GM12892 (cell line): ENCODE results near the gene MYOM1.

Source experiments
- POLR2A ChIP-seq: IDR thresholded peaks from 2 replicates; pipeline ENCODE4 v1.6.1; 2011; ENCODE audit warnings: low read depth, low read length, control low read depth
- POLR2AphosphoS5 ChIP-seq: IDR thresholded peaks from 2 replicates; pipeline ENCODE4 v1.6.1; 2011; ENCODE audit warnings: low read depth, low read length, control low read depth

GRCh38 chr18:3114026-3114425 lies 105.7 kb downstream of the MYOM1 start:
- TF ChIP-seq POLR2A, result no peak
- TF ChIP-seq POLR2AphosphoS5, result no peak
